ENCODE data around the gene ATP5PF.
"Not testable (repeated sequence)": the region's sequence is repeated elsewhere in the genome, so short reads cannot be mapped to it uniquely, and the experiment has no call there.

ATP5PF gene

DNA sequence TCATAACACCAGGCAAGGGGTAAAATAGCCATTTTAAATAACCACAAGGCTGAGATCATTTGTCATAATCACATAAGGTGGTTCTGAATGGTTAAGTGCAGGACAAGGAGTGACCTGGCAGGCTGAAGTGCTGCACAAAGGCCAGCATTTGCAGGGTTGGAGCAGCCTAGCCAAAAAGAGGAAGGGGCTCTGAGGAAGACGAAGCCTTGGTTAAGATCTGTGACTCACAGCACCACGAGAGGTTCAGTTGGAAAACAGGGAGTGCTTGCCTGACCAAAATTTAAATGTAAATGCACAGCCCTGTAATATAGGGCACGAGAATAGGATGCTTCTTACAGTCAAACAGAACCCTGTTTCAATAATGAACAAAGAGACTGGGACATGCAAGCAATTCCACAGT lies 12.1 kb downstream of the ATP5PF start:
- no peak for DNase-seq (ENCODE audit: low spot score)

DNA sequence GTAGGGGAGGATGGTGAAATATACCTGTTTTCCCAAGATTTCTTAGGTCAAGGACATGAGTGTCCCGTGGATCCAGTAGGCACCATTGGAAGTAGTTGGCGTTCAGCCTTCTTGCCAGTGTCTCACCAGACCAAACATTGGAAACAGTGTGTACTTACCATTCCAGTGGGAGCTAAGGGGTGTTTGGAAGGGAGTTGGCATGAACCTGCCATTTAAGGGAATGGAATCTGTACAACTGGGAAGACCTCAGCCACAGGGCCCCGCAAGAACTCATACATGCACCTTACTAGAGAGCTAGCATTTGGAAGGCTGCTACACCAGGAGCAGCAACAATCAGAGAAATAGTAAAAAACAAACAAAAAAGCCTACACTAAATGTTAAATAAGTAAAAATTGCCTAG lies 12.7 kb downstream of the ATP5PF start:
- DNase-seq (ENCODE audit: low spot score), result no peak

DNA sequence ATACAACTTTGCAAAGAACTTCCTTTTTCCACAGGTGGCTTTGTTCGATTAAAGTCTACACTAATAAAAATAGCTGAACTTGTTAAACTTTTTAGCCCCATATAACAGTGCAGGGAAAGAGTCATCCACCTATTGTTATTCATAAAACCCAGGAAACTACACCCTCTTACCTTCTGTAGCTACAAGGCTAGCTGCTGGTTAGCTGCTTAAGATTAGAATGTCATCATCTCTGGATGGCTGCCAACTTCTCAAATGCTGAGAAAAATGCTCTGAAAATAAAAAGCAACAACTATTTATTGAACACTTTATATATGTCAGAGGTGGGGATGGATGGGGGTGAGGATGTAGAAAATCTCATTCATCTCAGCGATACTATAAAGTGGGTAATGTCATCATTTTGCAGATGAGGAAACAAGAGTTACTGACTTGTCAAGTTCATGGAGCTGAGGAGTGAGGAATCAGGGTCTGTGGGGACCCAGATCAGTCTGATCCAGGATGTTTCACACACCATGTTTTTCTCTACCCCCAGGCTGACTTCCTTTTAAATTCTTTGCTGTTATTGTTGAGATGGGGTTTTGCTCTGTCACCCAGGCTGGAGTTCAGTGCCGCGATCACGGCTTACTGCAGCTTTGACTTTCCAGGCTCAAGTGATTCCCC lies 17.1 kb downstream of the ATP5PF start:
- DNase-seq (ENCODE audit: low spot score), result no peak

DNA sequence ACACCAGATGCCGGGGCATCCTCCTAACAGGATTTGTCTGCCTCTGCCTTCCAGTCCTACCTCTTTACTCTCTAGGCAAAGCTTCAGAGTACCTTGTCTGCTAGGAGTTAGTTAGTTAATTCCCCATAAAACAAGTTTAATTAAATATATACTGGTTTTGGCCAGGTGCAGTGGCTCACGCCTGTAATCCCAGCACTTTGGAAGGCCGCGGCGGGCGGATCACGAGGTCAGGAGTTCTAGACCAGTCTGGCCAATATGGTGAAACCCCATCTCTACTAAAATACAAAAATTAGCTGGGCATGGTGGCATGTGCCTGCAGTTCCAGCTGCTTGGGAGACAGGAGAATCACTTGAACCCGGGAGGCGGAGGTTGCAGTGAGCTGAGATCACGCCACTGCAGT lies 20.6 kb downstream of the ATP5PF start:
- not testable (repeated sequence) for DNase-seq (ENCODE audit: low spot score)

DNA sequence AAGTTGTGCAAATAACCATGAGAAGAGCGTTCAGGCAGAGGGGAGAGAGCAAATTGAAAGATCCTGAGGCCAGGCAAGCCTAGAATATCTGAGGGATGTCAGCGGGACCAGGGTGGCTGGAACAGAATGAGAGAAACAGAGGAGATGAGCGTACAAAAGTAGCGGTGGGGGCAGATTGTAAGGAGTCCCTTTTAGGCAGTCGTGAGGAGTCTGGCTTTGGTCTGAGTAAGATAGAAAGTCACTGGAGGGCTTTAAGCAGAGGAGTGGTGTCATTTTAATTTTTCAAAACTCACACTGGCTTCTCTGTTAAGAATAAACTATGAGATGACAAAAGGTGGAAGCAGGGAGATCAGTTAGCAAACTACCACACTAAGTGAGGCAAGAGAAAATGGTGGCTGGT lies 24.2 kb downstream of the ATP5PF start:
- no peak for DNase-seq (ENCODE audit: low spot score)

DNA sequence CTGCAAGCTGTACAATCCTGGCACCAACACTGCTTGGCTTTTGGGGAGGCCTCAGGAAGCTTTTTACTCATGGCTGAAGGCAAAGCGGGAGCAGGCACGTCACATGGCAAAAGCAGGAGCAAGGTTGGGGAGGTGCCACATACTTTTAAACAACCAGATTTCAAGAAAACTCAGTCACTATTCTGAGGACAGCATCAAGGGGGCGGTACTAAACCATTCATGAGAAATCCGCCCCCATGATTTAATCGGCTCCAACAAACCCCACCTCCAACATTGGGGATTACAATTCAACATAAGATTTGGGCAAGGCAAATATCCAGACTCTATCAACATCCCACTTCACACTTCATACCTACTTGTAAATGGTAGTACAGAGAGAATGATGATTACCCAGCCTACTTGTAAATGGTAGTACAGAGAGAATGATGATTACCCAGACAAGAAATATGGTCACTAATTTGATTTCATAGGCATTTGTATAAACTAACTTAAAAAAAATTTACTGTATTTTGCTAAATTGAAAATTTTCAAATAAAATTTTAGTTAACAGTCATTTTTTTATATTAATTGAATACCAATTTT lies 24.9 kb downstream of the ATP5PF start:
- DNase-seq (ENCODE audit: low spot score), result no peak

DNA sequence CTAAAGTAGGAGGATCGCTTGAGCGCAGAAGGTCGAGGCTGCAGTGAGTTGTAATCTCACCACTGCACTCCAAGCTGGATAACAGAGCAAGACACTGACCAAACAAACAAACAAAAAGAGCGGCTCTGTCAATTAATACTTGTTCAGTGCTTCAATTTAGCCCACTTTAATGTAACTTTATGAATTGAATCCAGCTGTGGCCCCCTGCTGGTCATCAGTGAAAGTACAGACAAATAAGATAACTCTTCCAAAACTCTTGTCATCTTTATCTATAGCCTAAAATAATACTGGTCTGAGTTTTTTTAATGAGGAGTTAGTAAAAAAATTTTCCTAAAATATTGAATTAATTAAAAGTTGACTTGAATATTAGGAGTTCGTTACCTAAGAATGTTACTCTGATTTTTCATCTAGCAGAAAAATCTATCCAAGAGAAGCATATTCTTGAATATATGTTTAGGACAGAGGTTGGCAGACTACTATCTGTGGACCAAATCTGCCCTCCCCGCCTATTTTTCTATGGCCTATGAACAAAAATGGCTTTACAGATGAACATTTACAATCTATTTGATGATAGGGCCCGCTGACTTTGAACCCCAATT lies 26.1 kb downstream of the ATP5PF start:
- peak; percentile 25 for DNase-seq (ENCODE audit: low spot score)

DNA sequence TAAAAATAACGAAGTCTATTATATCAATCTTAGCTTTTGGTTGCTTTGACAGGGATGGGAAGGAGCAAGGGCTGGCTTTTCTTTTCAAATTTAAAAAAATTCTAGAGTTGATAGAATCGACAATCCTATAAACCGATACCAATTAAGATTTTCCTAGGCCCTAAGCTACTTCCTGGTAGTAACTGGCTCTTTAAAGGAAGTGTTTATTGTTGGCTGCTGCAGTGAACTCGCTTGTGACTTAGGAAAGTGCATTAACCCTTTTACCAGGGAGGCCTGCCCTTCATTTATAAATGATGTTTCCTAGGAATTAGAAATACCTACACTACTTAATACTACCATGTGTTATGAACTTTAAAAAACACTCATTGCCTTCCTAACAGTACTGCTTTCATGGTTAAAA lies 33.2 kb downstream of the ATP5PF start:
- DNase-seq (ENCODE audit: low spot score), result no peak

DNA sequence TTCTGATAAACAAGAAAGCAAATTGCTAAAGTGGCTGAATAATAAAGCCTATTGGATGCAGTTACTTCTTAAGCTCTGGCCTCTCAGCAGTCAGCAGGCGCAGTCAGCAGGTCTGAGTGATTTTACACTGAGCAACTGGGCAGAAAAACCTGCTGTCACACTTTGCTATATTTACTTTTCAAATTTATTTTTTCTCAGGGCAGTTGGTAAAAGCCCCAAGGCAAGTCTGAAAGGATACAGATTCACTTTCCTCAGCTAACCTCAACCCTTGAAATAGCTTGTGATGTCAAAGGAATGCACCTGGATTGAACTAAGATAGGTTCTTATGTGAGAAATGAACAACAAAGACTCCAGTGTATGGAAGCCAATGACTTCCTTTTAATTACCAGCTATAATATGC lies 34.0 kb downstream of the ATP5PF start:
- no peak for DNase-seq (ENCODE audit: low spot score)

DNA sequence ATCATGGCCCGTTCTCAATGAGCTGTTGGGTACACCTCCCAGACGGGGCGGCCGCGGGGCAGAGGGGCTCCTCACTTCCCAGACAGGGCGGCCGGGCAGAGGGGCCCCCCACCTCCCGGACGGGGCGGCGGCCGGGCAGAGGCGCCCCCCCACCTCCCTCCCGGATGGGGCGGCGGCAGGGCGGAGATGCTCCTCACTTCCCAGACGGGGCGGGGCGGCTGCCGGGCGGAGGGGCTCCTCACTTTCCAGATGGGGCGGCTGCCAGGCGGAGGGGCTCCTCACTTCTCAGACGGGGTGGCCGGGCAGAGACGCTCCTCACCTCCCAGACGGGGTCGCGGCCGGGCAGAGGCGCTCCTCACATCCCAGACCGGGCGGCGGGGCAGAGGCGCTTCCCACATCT lies 39.2 kb downstream of the ATP5PF start:
- not testable (repeated sequence) for DNase-seq (ENCODE audit: low spot score)

DNA sequence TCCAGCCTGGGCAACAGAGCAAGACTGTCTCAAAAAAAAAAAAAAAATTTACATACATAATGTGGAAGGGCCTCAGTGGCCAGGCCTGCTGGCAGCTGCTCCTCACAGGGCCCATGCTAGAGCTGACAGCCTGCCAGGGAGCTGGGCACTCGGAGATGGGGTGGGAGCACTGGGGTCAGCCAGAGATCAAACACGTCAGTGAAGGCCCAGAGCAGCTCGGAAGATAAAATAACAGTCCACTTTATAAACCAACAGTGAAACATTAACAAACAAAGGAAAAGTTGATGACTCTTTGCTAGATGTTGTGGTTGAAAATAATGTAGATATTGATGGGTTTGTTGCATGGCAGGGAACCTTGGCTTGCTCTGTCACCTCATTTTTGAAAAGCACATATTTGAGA lies 42.7 kb downstream of the ATP5PF start:
- DNase-seq (ENCODE audit: low spot score), result no peak

DNA sequence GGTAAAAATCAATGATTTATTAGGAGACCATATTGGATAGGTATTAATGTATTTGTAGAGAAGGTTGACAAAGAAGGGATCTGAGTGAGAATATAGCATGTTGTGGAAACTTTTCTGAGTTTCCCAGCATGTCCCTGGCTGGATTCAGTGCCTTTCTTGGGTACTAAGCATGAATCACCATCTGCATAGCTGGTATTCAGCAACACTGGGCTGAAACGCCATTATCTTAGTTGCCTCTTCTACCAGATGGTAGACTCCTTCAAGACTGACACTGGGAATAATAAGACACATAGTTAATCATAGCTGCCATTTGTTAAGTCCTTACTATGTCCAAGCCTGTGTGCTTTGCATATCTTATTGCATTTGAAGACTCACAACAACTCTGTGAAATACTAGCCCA lies 45.5 kb downstream of the ATP5PF start:
- no peak for DNase-seq (ENCODE audit: low spot score)

DNA sequence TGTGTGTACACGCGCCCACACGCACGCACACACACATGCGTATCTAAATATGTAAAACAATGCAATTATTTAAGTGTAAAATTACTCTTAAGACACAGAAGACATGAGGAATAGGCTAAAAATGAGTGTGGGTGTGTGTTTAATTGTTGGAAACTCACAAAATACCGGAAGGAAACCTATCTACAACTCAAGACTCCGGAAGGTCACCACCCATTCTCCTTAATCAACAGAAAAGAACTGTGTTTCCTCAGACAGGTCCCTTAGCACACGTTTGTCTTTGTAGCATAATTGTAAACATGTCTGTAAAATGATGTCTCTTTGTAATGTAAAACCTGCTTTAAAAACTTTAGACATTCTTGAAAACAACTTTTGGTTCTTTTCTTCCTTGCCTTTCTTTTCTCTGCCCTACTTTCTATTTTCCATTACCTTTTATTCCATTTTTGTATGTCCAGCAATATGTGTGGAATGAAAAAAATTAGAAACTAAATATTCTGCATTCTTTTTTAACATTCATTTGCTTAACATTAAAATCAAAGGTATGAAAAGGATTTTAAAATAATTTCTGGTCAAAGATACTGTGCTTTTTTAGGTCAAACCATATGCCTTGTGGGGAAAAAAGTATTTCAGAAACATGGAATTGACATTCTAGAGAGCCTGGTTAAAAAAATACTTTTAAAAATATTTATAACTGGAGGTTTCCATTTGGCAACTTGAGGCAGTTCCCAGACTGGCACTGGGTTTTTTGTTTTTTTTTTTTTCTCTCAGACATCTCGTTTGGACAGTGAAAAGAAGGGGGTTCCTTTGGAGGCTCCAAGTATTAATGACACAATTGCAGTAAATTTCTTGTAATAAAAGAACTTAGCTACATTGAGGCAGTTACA lies 46.2 kb downstream of the ATP5PF start:
- DNase-seq (ENCODE audit: low spot score), result no peak

DNA sequence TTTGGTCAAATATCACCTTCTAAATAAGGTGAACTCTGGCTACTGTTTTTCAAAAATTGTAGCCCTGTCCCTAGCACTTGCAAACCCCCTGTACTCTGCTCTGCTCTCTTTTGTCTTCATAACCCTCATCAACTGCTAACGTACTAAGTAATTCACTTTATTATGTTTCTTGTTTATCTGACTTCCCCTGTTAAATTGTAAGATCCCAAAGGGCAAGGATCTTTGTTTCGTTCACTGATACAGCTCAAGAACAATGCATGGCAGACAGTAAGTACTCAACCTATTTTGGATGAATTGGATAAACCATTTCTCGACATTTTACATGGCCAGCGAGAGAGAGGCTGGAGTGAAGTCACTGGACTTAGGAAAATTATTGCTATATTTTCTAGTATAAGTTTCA lies 46.9 kb downstream of the ATP5PF start:
- DNase-seq (ENCODE audit: low spot score), result no peak

DNA sequence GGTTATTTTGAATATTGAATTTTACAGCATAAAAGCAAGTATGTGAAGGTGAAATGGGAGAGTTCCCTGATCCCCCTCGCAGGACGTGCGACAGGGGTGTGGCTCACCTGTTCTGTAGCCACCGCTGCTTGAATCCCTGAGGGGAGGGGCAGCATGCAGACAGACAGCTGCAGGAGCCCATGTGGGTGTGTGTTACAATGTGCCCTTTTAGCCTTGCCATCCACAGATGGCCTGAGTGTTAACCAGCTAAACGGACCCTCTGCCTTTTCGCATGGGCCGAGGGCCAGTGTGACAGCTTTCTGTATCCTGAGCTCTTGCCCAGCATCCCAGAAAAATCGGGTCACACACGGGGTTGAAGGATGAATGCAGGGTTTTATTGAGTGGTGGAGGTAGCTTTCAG lies 52.3 kb downstream of the ATP5PF start:
- DNase-seq (ENCODE audit: low spot score), result no peak

DNA sequence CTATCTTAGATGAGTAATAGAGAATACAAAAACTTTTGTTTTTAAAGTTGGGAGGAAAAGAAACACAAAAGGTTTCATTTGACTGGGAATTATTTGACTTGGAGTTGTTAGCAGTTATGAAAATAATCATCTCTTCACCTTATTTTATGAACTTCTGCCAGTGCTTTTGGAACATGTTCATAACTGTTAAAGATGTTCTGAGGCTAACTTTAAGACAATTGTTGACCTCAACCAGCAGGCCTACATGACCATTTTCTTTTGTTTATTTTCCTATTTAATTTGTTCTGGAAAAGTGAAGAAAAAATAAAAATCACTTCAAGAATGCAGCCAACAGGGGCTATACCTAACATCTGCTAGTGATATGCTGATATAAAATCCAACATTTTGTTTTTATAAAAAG lies 58.3 kb downstream of the ATP5PF start:
- no peak for DNase-seq (ENCODE audit: low spot score)

All from iPS-NIHi11 (cell line).